ENCODE results near the gene CD248. TPM values are rescaled to one million over a fixed set of nuclear protein-coding genes. Genes with fewer than 3 reads are reported as not detected.
A peak's percentile ranks its signal among the peaks of the same experiment; 100 is the strongest.
"Not testable (repeated sequence)": the region's sequence is repeated elsewhere in the genome, so short reads cannot be mapped to it uniquely, and the experiment has no call there.

CD248 gene
- total and polyA plus RNA-seq, 2 experiments from 2014 or later, result 2.4 to 3.8 TPM

- TF ChIP-seq, protein P1, sequence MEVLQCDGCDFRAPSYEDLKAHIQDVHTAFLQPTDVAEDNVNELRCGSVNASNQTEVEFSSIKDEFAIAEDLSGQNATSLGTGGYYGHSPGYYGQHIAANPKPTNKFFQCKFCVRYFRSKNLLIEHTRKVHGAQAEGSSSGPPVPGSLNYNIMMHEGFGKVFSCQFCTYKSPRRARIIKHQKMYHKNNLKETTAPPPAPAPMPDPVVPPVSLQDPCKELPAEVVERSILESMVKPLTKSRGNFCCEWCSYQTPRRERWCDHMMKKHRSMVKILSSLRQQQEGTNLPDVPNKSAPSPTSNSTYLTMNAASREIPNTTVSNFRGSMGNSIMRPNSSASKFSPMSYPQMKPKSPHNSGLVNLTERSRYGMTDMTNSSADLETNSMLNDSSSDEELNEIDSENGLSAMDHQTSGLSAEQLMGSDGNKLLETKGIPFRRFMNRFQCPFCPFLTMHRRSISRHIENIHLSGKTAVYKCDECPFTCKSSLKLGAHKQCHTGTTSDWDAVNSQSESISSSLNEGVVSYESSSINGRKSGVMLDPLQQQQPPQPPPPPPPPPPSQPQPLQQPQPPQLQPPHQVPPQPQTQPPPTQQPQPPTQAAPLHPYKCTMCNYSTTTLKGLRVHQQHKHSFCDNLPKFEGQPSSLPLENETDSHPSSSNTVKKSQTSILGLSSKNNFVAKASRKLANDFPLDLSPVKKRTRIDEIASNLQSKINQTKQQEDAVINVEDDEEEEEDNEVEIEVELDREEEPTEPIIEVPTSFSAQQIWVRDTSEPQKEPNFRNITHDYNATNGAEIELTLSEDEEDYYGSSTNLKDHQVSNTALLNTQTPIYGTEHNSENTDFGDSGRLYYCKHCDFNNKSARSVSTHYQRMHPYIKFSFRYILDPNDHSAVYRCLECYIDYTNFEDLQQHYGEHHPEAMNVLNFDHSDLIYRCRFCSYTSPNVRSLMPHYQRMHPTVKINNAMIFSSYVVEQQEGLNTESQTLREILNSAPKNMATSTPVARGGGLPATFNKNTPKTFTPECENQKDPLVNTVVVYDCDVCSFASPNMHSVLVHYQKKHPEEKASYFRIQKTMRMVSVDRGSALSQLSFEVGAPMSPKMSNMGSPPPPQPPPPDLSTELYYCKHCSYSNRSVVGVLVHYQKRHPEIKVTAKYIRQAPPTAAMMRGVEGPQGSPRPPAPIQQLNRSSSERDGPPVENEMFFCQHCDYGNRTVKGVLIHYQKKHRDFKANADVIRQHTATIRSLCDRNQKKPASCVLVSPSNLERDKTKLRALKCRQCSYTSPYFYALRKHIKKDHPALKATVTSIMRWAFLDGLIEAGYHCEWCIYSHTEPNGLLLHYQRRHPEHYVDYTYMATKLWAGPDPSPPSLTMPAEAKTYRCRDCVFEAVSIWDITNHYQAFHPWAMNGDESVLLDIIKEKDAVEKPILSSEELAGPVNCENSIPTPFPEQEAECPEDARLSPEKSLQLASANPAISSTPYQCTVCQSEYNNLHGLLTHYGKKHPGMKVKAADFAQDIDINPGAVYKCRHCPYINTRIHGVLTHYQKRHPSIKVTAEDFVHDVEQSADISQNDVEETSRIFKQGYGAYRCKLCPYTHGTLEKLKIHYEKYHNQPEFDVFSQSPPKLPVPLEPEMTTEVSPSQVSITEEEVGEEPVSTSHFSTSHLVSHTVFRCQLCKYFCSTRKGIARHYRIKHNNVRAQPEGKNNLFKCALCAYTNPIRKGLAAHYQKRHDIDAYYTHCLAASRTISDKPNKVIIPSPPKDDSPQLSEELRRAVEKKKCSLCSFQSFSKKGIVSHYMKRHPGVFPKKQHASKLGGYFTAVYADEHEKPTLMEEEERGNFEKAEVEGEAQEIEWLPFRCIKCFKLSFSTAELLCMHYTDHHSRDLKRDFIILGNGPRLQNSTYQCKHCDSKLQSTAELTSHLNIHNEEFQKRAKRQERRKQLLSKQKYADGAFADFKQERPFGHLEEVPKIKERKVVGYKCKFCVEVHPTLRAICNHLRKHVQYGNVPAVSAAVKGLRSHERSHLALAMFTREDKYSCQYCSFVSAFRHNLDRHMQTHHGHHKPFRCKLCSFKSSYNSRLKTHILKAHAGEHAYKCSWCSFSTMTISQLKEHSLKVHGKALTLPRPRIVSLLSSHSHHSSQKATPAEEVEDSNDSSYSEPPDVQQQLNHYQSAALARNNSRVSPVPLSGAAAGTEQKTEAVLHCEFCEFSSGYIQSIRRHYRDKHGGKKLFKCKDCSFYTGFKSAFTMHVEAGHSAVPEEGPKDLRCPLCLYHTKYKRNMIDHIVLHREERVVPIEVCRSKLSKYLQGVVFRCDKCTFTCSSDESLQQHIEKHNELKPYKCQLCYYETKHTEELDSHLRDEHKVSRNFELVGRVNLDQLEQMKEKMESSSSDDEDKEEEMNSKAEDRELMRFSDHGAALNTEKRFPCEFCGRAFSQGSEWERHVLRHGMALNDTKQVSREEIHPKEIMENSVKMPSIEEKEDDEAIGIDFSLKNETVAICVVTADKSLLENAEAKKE (CRISPR knock-in tag; IDR thresholded peaks at IDR 0.05), result no peak
- no peak for TF ChIP-seq ZNF114 (CRISPR knock-in tag; IDR thresholded peaks at IDR 0.05)
- TF ChIP-seq NANOG (IDR thresholded peaks at IDR 0.05; ENCODE audit: borderline replicate concordance), result no peak
- TF ChIP-seq POLR2AphosphoS5 (IDR thresholded peaks at IDR 0.05; ENCODE audit: low read depth), result no peak; the same call in 1 of the 2 replicates
- TF ChIP-seq ZNF331 (CRISPR knock-in tag; IDR thresholded peaks at IDR 0.05; ENCODE audit: low read depth), result no peak
- no peak for TF ChIP-seq REST (IDR thresholded peaks at IDR 0.05; ENCODE audit: unreplicated experiment)
- no peak for TF ChIP-seq STAT1 (IDR thresholded peaks at IDR 0.05; ENCODE audit: unreplicated experiment)
- TF ChIP-seq JUNB (IDR thresholded peaks at IDR 0.05; ENCODE audit: unreplicated experiment), result no peak
These were observed 39.1 kb downstream of the CD248 start, which contains the start of gene CNIH2 (continued) for GRCh38 chr11:66277471-66278362.

DNA sequence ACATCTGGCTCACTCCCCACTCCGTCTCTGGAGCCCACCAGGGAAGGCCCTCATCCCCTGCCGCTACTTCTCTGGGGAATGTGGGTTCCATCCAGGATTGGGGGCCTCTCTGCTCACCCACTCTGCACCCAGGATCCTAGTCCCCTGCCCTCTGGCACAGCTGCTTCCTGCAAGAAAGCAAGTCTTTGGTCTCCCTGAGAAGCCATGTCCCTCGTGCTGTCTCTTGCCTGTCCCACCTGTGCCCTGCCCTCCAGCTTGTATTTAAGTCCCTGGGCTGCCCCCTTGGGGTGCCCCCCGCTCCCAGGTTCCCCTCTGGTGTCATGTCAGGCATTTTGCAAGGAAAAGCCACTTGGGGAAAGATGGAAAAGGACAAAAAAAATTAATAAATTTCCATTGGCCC lies 39.8 kb downstream of the CD248 start:
- Histone ChIP-seq H3K4me2 (peak overlapping the region; percentile 91), H3K4me3 (peak overlapping the region; percentile 73)
- H3K4me3 Mint-ChIP-seq, result peak overlapping the region; percentile 57; the same call in 2 of the 3 replicates
- H3K27ac Mint-ChIP-seq; H2AFZ ChIP-seq; H3K79me2 ChIP-seq (replicated peaks; ENCODE audit: insufficient read depth); H3F3A ChIP-seq (replicated peaks; ENCODE audit: low read depth); H3K9me3 Mint-ChIP-seq; H3K9me2 ChIP-seq (ENCODE audit: insufficient read depth); H3K27ac ChIP-seq (ENCODE audit: low read depth); H3K27me3 ChIP-seq (ENCODE audit: insufficient read depth); H4K20me1 ChIP-seq (replicated peaks; ENCODE audit: insufficient read depth); DNase-seq (ENCODE audit: low spot score); ATAC-seq; H3K36me3 ChIP-seq (ENCODE audit: insufficient read depth); H3K4me1 ChIP-seq (ENCODE audit: insufficient read depth): not testable (repeated sequence)
- peaks cover 22% of the 10 kb centered on the region for H3K36me3 Mint-ChIP-seq (ENCODE audit: low read depth)
- H3K4me1 Mint-ChIP-seq, result peaks cover 23% of the 10 kb centered on the region
- peaks cover 24% of the 10 kb centered on the region for H3K27me3 Mint-ChIP-seq (ENCODE audit: insufficient read depth, low read depth, poor library complexity)

DNA sequence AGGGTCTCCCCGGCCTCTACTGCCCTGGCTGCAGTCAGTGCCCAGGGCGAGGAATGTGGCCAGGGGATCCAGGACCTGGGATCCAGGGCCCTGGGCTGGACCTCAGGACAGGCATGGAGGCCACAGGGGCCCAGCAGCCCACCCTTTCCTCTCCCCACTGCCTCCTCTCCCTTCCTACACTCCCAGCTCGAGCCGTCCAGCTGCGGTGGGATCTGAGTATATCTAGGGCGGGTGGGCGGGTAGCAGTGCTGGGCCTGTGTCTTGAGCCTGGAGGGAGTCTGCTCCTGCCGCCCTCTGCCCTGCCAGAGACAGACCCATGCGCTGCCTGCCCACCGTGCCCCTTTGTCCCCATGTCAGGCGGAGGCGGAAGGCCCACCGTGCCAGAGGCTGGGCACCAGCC lies 40.2 kb downstream of the CD248 start:
- H3F3A ChIP-seq (replicated peaks; ENCODE audit: low read depth); H3K36me3 ChIP-seq (ENCODE audit: insufficient read depth); H3K27ac Mint-ChIP-seq; H2AFZ ChIP-seq; H3K4me3 Mint-ChIP-seq; H3K27me3 ChIP-seq (ENCODE audit: insufficient read depth); H3K27ac ChIP-seq (ENCODE audit: low read depth); H3K4me3 ChIP-seq; ATAC-seq; H3K4me2 ChIP-seq; H3K4me1 ChIP-seq (ENCODE audit: insufficient read depth); H4K20me1 ChIP-seq (replicated peaks; ENCODE audit: insufficient read depth); H3K79me2 ChIP-seq (replicated peaks; ENCODE audit: insufficient read depth); DNase-seq (ENCODE audit: low spot score); H3K9me2 ChIP-seq (ENCODE audit: insufficient read depth); H3K9me3 Mint-ChIP-seq: not testable (repeated sequence)
- H3K4me1 Mint-ChIP-seq, result peaks cover 20% of the 10 kb centered on the region
- peaks cover 23% of the 10 kb centered on the region for H3K27me3 Mint-ChIP-seq (ENCODE audit: insufficient read depth, low read depth, poor library complexity)
- H3K36me3 Mint-ChIP-seq (ENCODE audit: low read depth), result peaks cover 27% of the 10 kb centered on the region
